Superior temporal gyrus (tissue), 1 donor: ENCODE measurements around the gene TSPY8.
"Not testable (repeated sequence)": the region's sequence is repeated elsewhere in the genome, so short reads cannot be mapped to it uniquely, and the experiment has no call there.

ENCODE experiments used
- DNase-seq: peaks from one replicate; pipeline ENCODE4 v3.0.0-alpha.2; 2016; ENCODE audit errors: extremely low spot score

Gene TSPY8

DNA sequence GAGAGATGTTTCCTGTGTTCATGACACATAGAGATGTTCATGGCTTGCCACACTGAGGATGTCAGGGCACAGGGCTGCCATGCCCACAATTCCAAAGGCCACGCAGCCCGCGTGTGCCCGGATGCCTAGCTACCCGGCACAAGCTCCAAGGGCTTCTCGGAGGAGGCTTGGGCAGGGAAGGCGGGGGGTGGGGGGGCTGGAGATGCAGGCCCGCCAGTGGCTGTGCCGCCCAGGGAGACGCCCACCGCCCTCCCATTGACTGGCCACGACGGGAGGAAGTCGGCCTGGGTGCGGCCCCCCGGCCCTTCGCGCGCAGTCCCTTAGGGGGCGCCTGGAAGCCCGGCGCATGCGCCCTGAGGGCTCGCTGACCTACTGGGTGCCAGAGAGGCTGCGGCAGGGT, at the start of gene TSPY8:
Gene TSPY8, plus strand, starts transcription at position 301 of the 400 bp plus-strand sequence. Its CDS starts 46 bp downstream, at position 347.
- not testable (repeated sequence) for DNase-seq

DNA sequence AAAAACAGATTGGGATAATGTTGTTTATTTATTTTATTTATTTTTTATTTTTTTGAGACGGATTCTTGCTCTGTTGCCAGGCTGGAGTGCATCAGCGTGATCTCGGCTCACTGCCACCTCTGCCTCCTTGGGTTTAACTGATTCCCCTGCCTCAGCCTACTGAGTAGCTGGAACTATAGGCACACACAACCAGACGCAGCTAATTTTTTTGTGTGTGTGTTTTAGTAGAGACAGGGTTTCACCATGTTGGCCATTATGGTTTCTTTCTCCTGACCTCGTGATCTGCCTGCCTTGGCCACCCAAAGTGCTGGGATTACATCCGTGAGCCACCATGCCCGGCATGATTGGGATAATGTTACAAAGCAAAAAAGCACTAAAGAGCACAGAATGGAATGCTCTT, 36.6 kb upstream of the TSPY8 start:
- no peak for DNase-seq

- not testable (repeated sequence) for DNase-seq
Observed at GRCh38 chrY:9337164-9337563, 20.4 kb upstream of the TSPY8 start, which contains the start of gene TSPY4. TSS of gene TSPY4 (plus strand) at chrY:9337464. CDS start at chrY:9337510, 46 bp downstream.

- not testable (repeated sequence) for DNase-seq
Observed at GRCh38 chrY:9396527-9396926, 38.9 kb downstream of the TSPY8 start.

GRCh38 chrY:9398121-9398520, 40.5 kb downstream of the TSPY8 start, which contains the start of gene TSPY3:
TSS of gene TSPY3 (plus strand) at chrY:9398421. CDS start at chrY:9398467, 46 bp downstream.
- DNase-seq = not testable (repeated sequence)
